ENCODE measurements around the gene B9D1.
A peak's percentile ranks its signal among the peaks of the same experiment; 100 is the strongest.

The B9D1 gene

GRCh38 chr17:19307521-19307920 is 55.0 kb downstream of the B9D1 start:
- TF ChIP-seq CTCF (IDR thresholded peaks at IDR 0.05; ENCODE audit: unreplicated experiment in 3 of 3): no peak
- Mint-ChIP-seq H3K4me1 (no peaks in the 10 kb centered on the region), H3K27me3 (ENCODE audit: low read depth) (no peaks in the 10 kb centered on the region)

GRCh38 chr17:19306160-19307111 is 56.1 kb downstream of the B9D1 start:
- H3K4me3 Mint-ChIP-seq: no peak overlapping the region
- no peaks in the 10 kb centered on the region for H3K4me1 Mint-ChIP-seq
- peaks cover 25% of the 10 kb centered on the region for H3K36me3 Mint-ChIP-seq (ENCODE audit: low read depth)
- H3K27ac Mint-ChIP-seq: no peak overlapping the region
- no peaks in the 10 kb centered on the region for H3K27me3 Mint-ChIP-seq (ENCODE audit: low read depth)
- TF ChIP-seq CTCF (IDR thresholded peaks at IDR 0.05; ENCODE audit: unreplicated experiment in 3 of 3): no peak
- no peaks in the 10 kb centered on the region for H3K9me3 Mint-ChIP-seq

More at GRCh38 chr17:19307521-19307920, 55.0 kb downstream of the B9D1 start:
- Mint-ChIP-seq H3K9me3 (no peaks in the 10 kb centered on the region), H3K4me3 (no peak overlapping the region), H3K36me3 (ENCODE audit: low read depth) (peaks cover 29% of the 10 kb centered on the region), H3K27ac (no peak overlapping the region)

- peak overlapping the region in 1 of 3 experiments; percentile 22 for H3K27ac Mint-ChIP-seq
These were observed 56.8 kb downstream of the B9D1 start for GRCh38 chr17:19305761-19306159.

GRCh38 chr17:19305256-19305655 is 57.3 kb downstream of the B9D1 start:
- Mint-ChIP-seq H3K36me3 (ENCODE audit: low read depth) (peaks cover 27% of the 10 kb centered on the region), H3K4me1 (no peaks in the 10 kb centered on the region), H3K9me3 (no peaks in the 10 kb centered on the region), H3K27me3 (ENCODE audit: low read depth) (no peaks in the 10 kb centered on the region), H3K27ac (no peak overlapping the region), H3K4me3 (no peak overlapping the region)
- no peak for TF ChIP-seq CTCF (IDR thresholded peaks at IDR 0.05; ENCODE audit: unreplicated experiment in 3 of 3)

More at GRCh38 chr17:19305761-19306159, 56.8 kb downstream of the B9D1 start:
- no peak overlapping the region for H3K4me3 Mint-ChIP-seq
- H3K9me3 Mint-ChIP-seq: no peaks in the 10 kb centered on the region
- no peaks in the 10 kb centered on the region for H3K27me3 Mint-ChIP-seq (ENCODE audit: low read depth)
- no peak for TF ChIP-seq CTCF (IDR thresholded peaks at IDR 0.05; ENCODE audit: unreplicated experiment in 3 of 3)
- peaks cover 27% of the 10 kb centered on the region for H3K36me3 Mint-ChIP-seq (ENCODE audit: low read depth)
- no peaks in the 10 kb centered on the region for H3K4me1 Mint-ChIP-seq

- no peak overlapping the region for H3K4me3 Mint-ChIP-seq
- no peaks in the 10 kb centered on the region for H3K27me3 Mint-ChIP-seq (ENCODE audit: low read depth)
- peaks cover 24% of the 10 kb centered on the region for H3K36me3 Mint-ChIP-seq (ENCODE audit: low read depth)
- TF ChIP-seq CTCF (IDR thresholded peaks at IDR 0.05; ENCODE audit: unreplicated experiment in 3 of 3): no peak
- H3K27ac Mint-ChIP-seq: no peak overlapping the region
- no peaks in the 10 kb centered on the region for H3K9me3 Mint-ChIP-seq
- no peaks in the 10 kb centered on the region for H3K4me1 Mint-ChIP-seq
These were observed 57.8 kb downstream of the B9D1 start for GRCh38 chr17:19304751-19305150.

Measured in nephron (organoid).